ENCODE results near the gene KIAA1217.

KIAA1217 gene

DNA sequence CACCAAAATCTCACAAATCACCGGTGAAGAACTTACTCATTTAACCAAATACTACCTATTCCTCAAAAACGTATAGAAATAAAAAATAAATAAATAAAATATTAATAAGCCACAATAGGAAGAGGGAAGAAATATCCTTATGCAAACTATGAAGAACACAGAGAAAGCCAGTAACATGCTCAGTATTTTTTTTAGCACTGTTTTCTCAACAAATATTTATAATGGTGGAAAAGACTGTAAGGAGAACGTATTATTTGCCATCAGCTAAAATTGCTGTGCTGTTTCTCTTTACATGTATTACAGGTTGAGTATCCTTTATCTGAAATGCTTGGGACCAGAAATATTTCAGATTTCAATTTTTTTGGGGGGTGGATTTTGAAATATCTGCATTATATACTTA is 21.0 kb downstream of the KIAA1217 start:
- Histone ChIP-seq H3K36me3 (ENCODE audit: insufficient read depth, low read length) (0 out of 2 replicates have a peak, but pooled peaks cover 5% of the 10 kb centered on the region), H3K27me3 (ENCODE audit: insufficient read depth, low read length) (no peaks in the 10 kb centered on the region), H3K4me1 (ENCODE audit: insufficient read depth, low read length) (0 out of 2 replicates have a peak, but pooled peaks cover under 1% of the 10 kb centered on the region), H3K4me3 (ENCODE audit: low read length) (no peak overlapping the region), H3K9me3 (ENCODE audit: insufficient read depth, low read depth, low read length) (no peaks in the 10 kb centered on the region), H3K27ac (ENCODE audit: low read depth, low read length) (no peak overlapping the region), H3K9ac (ENCODE audit: low read depth, low read length) (no peak overlapping the region)
- 82% methylated on average over 1 of the region's 3 CpGs for WGBS

GRCh38 chr10:24231200-24231599 is 22.3 kb downstream of the KIAA1217 start:
- H3K27me3 ChIP-seq (ENCODE audit: insufficient read depth, low read length), result no peaks in the 10 kb centered on the region
- 98% methylated on average over 8 of the region's 8 CpGs for WGBS

DNA sequence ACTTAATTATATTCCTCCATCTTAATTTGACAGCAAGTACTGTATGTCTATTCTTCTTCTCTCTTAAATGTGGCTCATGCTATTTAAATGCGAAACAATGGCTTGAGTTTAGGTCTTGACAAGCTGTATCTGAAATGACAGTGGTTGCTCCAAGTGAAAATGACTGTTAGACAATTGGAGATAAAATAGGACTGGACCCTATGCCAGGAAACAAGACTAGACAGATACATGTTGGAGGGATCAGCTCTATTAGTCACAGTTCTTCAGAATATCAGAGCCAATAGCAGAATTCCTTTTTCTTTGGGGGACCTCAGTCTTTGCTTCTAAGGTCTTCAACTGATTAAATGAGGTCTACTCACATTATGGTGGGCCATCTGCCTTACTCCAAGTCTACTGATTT is 25.8 kb downstream of the KIAA1217 start:
- H3K9ac ChIP-seq (ENCODE audit: low read depth, low read length), result no peak overlapping the region
- H3K36me3 ChIP-seq (ENCODE audit: insufficient read depth, low read length), result no peaks in the 10 kb centered on the region
- no peak overlapping the region for H3K27ac ChIP-seq (ENCODE audit: low read depth, low read length)
- H3K4me3 ChIP-seq (ENCODE audit: low read length), result no peak overlapping the region
- peaks cover 33% of the 10 kb centered on the region for H3K4me1 ChIP-seq (ENCODE audit: insufficient read depth, low read length)
- H3K9me3 ChIP-seq (ENCODE audit: insufficient read depth, low read depth, low read length), result no peaks in the 10 kb centered on the region
- 97% methylated on average over 1 of the region's 1 CpG for WGBS
- no peaks in the 10 kb centered on the region for H3K27me3 ChIP-seq (ENCODE audit: insufficient read depth, low read length)

More at GRCh38 chr10:24231200-24231599, 22.3 kb downstream of the KIAA1217 start:
- H3K4me3 ChIP-seq (ENCODE audit: low read length), result no peak overlapping the region
- no peak overlapping the region for H3K9ac ChIP-seq (ENCODE audit: low read depth, low read length)
- no peaks in the 10 kb centered on the region for H3K9me3 ChIP-seq (ENCODE audit: insufficient read depth, low read depth, low read length)
- H3K36me3 ChIP-seq (ENCODE audit: insufficient read depth, low read length), result no peaks in the 10 kb centered on the region
- no peak overlapping the region for H3K27ac ChIP-seq (ENCODE audit: low read depth, low read length)
- H3K4me1 ChIP-seq (ENCODE audit: insufficient read depth, low read length), result peaks cover 7% of the 10 kb centered on the region; the same call in 1 of the 2 replicates

DNA sequence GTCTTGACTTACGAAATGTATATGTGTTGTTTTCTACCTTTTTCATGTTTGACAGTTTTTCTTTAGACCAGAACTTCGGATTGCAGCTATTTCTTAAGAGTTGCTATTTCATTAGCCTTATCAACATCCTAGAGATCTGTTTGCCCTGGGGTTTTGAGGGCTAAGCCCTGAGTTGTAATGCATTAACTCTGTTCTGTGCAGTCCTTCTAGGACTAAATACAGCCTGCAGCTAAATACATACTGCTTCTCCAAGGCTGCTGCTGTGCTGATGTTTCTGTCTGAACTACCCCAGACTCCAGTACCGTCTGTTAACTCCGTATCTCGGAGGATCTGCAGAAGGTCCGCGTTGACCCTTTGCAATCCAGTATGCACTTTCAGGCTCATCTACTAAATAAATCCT is 26.5 kb downstream of the KIAA1217 start:
- Histone ChIP-seq H3K4me1 (ENCODE audit: insufficient read depth, low read length) (peaks cover 35% of the 10 kb centered on the region), H3K27ac (ENCODE audit: low read depth, low read length) (no peak overlapping the region), H3K36me3 (ENCODE audit: insufficient read depth, low read length) (no peaks in the 10 kb centered on the region), H3K9ac (ENCODE audit: low read depth, low read length) (no peak overlapping the region), H3K4me3 (ENCODE audit: low read length) (no peak overlapping the region), H3K27me3 (ENCODE audit: insufficient read depth, low read length) (no peaks in the 10 kb centered on the region), H3K9me3 (ENCODE audit: insufficient read depth, low read depth, low read length) (no peaks in the 10 kb centered on the region)
- 92% methylated on average over 7 of the region's 7 CpGs for WGBS

- WGBS, result 59% methylated on average over 9 of the region's 9 CpGs
- Histone ChIP-seq H3K9ac (ENCODE audit: low read depth, low read length) (no peak overlapping the region), H3K4me1 (ENCODE audit: insufficient read depth, low read length) (peaks cover 35% of the 10 kb centered on the region), H3K27ac (ENCODE audit: low read depth, low read length) (peak overlapping the region; percentile 22; the same call in 1 of the 2 replicates), H3K9me3 (ENCODE audit: insufficient read depth, low read depth, low read length) (no peaks in the 10 kb centered on the region), H3K27me3 (ENCODE audit: insufficient read depth, low read length) (no peaks in the 10 kb centered on the region), H3K4me3 (ENCODE audit: low read length) (no peak overlapping the region), H3K36me3 (ENCODE audit: insufficient read depth, low read length) (no peaks in the 10 kb centered on the region)
These were observed 29.0 kb downstream of the KIAA1217 start for GRCh38 chr10:24237801-24238395.

- no peaks in the 10 kb centered on the region for H3K36me3 ChIP-seq (ENCODE audit: insufficient read depth, low read length)
- no peaks in the 10 kb centered on the region for H3K27me3 ChIP-seq (ENCODE audit: insufficient read depth, low read length)
- no peak overlapping the region for H3K9ac ChIP-seq (ENCODE audit: low read depth, low read length)
- peak overlapping the region; percentile 19; the same call in 1 of the 2 replicates for H3K4me3 ChIP-seq (ENCODE audit: low read length)
- H3K9me3 ChIP-seq (ENCODE audit: insufficient read depth, low read depth, low read length), result no peaks in the 10 kb centered on the region
- peaks cover 35% of the 10 kb centered on the region for H3K4me1 ChIP-seq (ENCODE audit: insufficient read depth, low read length)
- 79% methylated on average over 13 of the region's 13 CpGs for WGBS
- peak overlapping the region; percentile 22; the same call in 1 of the 2 replicates for H3K27ac ChIP-seq (ENCODE audit: low read depth, low read length)
These were observed 29.7 kb downstream of the KIAA1217 start for GRCh38 chr10:24238519-24239247.

DNA sequence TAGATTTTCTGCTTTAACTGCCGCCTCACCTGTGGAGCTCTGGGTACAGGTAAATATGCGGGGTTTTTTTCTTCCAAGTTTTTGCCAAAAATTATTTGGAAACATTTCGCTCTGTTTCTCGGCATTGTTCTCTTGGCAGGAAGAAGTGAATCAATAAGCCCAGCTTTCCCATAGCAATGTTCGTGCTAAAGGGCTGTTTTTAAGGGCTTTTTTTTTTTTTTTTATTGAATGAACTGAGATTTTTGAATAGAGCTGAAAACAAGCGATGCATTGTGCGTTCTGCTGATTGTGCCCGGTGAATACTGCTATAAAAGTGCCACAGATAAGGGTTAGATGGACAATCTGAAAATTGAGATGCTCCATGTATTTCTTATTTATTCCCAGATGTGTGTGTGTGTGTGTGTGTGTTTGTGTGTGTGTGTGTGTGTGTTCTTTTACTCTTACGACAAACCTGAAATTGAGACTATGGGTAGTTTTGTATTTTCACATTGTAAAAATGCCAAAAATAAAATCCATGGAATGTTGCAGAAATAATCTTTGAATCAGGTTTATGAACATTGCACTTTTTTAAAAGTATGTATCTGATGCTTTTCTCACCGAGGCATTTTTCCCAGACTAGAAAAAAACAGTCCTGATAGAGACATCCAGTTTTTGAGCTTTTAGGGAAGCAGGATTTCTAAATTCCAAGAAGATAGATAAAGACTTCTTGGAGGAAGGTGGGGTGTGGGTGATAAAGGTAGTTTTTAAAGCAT is 30.5 kb downstream of the KIAA1217 start:
- no peaks in the 10 kb centered on the region for H3K27me3 ChIP-seq (ENCODE audit: insufficient read depth, low read length)
- WGBS, result 94% methylated on average over 10 of the region's 10 CpGs
- H3K27ac ChIP-seq (ENCODE audit: low read depth, low read length), result 0 out of 2 replicates have a peak overlapping the region, but pooled peaks have one; percentile 31
- H3K4me3 ChIP-seq (ENCODE audit: low read length), result peak overlapping the region; percentile 19; the same call in 1 of the 2 replicates
- no peaks in the 10 kb centered on the region for H3K36me3 ChIP-seq (ENCODE audit: insufficient read depth, low read length)
- peaks cover 35% of the 10 kb centered on the region for H3K4me1 ChIP-seq (ENCODE audit: insufficient read depth, low read length)
- no peaks in the 10 kb centered on the region for H3K9me3 ChIP-seq (ENCODE audit: insufficient read depth, low read depth, low read length)
- H3K9ac ChIP-seq (ENCODE audit: low read depth, low read length), result no peak overlapping the region; the same call in 1 of the 2 replicates

DNA sequence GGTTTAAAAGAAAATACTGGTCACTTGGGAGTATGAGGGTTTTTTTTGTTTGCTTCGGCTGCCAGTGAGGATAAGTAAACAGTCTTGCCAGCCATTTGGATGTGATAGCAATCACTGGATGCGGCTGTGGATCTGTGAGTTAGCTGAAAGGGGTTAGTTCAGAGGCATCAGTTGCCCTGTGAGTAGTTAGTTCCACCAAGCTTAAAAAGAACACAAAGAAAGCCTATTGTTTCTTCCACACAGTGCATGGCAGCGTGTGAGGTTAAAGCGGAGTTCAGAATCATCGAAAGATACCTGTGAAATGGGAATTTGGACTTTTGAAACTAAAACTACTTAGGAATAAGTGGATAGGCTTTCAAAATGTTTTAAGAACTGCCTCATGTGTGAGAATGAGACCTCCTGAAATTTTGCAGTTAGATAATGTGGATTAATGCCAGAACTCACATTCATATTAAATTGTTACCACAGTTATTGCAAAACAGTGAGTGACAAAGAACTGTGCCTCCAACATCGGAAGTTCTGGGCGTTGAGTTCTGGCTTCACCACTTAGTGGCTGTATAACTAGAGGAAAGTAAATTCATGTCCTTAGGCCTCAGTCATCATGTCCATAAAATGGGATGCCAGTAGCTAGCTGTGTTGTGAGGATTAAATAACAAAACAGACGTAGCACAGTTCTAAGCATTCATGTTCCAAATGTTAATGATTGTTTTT is 31.3 kb downstream of the KIAA1217 start:
- Histone ChIP-seq H3K9ac (ENCODE audit: low read depth, low read length) (no peak overlapping the region; the same call in 1 of the 2 replicates), H3K4me1 (ENCODE audit: insufficient read depth, low read length) (peaks cover 31% of the 10 kb centered on the region), H3K4me3 (ENCODE audit: low read length) (peak overlapping the region; percentile 19; the same call in 1 of the 2 replicates), H3K27ac (ENCODE audit: low read depth, low read length) (no peak overlapping the region), H3K27me3 (ENCODE audit: insufficient read depth, low read length) (no peaks in the 10 kb centered on the region), H3K36me3 (ENCODE audit: insufficient read depth, low read length) (no peaks in the 10 kb centered on the region), H3K9me3 (ENCODE audit: insufficient read depth, low read depth, low read length) (no peaks in the 10 kb centered on the region)
- WGBS, result 93% methylated on average over 8 of the region's 8 CpGs

- H3K27ac ChIP-seq (ENCODE audit: low read depth, low read length), result no peak overlapping the region
- no peaks in the 10 kb centered on the region for H3K27me3 ChIP-seq (ENCODE audit: insufficient read depth, low read length)
- peaks cover 27% of the 10 kb centered on the region for H3K4me1 ChIP-seq (ENCODE audit: insufficient read depth, low read length)
- H3K9me3 ChIP-seq (ENCODE audit: insufficient read depth, low read depth, low read length), result no peaks in the 10 kb centered on the region
- H3K4me3 ChIP-seq (ENCODE audit: low read length), result no peak overlapping the region
- H3K36me3 ChIP-seq (ENCODE audit: insufficient read depth, low read length), result no peaks in the 10 kb centered on the region
- 95% methylated on average over 5 of the region's 5 CpGs for whole genome bisulfite sequencing
- H3K9ac ChIP-seq (ENCODE audit: low read depth, low read length), result no peak overlapping the region
These were observed 32.6 kb downstream of the KIAA1217 start for GRCh38 chr10:24241536-24242040.

- H3K4me3 ChIP-seq (ENCODE audit: low read length), result no peak overlapping the region
- H3K9me3 ChIP-seq (ENCODE audit: insufficient read depth, low read depth, low read length), result no peaks in the 10 kb centered on the region
- 94% methylated on average over 4 of the region's 4 CpGs for WGBS
- H3K4me1 ChIP-seq (ENCODE audit: insufficient read depth, low read length), result peaks cover 23% of the 10 kb centered on the region
- no peaks in the 10 kb centered on the region for H3K36me3 ChIP-seq (ENCODE audit: insufficient read depth, low read length)
- no peak overlapping the region for H3K9ac ChIP-seq (ENCODE audit: low read depth, low read length)
- H3K27me3 ChIP-seq (ENCODE audit: insufficient read depth, low read length), result no peaks in the 10 kb centered on the region
- H3K27ac ChIP-seq (ENCODE audit: low read depth, low read length), result no peak overlapping the region
These were observed 33.6 kb downstream of the KIAA1217 start for GRCh38 chr10:24242562-24242961.
